Measurements from ENCODE around the gene POT1.

POT1 gene

DNA sequence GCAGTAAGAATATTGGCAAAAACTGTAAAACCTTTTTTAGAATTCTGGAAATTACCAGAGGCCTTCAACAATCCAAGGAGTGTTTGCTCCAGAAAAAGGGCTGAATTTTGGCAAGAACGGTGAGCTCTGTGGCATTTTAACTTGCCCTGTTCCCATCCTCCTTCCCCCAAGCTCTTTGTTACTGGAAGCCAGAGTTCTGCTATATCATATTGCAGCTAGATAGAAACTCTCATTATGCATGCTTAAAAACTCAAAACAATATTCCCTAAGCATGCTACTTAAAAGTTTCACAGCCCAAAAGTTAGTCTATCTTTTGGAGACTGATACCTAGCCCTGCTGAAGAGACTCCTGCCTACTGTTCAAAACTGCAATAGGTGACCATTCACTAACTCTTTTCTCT lies 93.5 kb downstream of the POT1 start:
- TF ChIP-seq, protein P1, sequence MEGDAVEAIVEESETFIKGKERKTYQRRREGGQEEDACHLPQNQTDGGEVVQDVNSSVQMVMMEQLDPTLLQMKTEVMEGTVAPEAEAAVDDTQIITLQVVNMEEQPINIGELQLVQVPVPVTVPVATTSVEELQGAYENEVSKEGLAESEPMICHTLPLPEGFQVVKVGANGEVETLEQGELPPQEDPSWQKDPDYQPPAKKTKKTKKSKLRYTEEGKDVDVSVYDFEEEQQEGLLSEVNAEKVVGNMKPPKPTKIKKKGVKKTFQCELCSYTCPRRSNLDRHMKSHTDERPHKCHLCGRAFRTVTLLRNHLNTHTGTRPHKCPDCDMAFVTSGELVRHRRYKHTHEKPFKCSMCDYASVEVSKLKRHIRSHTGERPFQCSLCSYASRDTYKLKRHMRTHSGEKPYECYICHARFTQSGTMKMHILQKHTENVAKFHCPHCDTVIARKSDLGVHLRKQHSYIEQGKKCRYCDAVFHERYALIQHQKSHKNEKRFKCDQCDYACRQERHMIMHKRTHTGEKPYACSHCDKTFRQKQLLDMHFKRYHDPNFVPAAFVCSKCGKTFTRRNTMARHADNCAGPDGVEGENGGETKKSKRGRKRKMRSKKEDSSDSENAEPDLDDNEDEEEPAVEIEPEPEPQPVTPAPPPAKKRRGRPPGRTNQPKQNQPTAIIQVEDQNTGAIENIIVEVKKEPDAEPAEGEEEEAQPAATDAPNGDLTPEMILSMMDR (conservative IDR thresholded peaks at IDR 0.05; ENCODE audit: control insufficient read depth, insufficient read depth, low read depth, low read length), result no peak
- H3K4me3 ChIP-seq (ENCODE audit: control insufficient read depth, low read depth, low read length), result no peak overlapping the region
- no peak for DNase-seq (ENCODE audit: low read depth)

DNA sequence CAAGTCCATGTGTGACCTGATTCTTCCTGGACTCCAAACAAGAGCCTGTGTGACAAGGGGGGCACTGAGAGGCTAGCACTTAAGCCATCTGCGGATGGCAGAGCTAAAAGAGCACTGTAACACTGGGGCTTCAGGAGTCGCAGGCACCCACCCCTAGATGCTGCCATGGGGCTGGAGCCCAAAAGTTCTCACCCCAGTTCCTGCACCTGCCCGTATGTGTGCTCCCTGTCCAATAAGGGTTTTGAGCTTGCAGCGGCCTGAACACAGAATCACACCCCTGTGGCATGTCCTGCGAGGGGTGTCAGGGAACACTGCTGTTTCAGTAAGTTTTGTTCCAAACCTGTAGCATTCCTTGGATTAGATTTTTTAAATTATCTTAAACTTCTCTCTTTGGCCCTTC lies 110.8 kb downstream of the POT1 start:
- H3K4me3 ChIP-seq (ENCODE audit: control insufficient read depth, low read depth, low read length), result no peak overlapping the region
- no peak for DNase-seq (ENCODE audit: low read depth)
- TF ChIP-seq, protein P1 (conservative IDR thresholded peaks at IDR 0.05; ENCODE audit: control insufficient read depth, insufficient read depth, low read depth, low read length), result no peak

- no peak overlapping the region for H3K4me3 ChIP-seq (ENCODE audit: control insufficient read depth, low read depth, low read length)
- TF ChIP-seq, protein P1 (conservative IDR thresholded peaks at IDR 0.05; ENCODE audit: control insufficient read depth, insufficient read depth, low read depth, low read length), result no peak
- no peak for DNase-seq (ENCODE audit: low read depth)
These were observed 115.4 kb downstream of the POT1 start for GRCh38 chr7:124813994-124814798.

DNA sequence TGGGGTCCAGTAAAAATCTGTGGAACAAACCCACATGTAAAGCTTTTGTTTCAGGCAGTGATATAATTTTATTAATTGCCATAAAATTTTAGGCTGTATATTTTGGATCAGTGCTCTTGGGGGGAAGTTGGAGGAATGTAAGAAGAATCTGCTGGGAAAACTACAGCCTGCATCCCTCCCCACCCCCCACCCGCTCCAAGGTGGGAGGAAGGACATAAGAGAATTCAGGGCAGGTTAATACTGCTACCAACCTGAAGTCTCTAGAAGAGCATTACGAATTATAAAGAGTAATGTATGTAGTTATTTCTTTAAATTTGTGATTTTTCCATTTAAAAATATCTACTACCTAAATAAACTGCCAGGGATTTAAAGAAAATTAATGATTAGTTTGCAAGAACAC lies 116.9 kb downstream of the POT1 start:
- H3K4me3 ChIP-seq (ENCODE audit: control insufficient read depth, low read depth, low read length), result no peak overlapping the region
- DNase-seq (ENCODE audit: low read depth), result no peak
- TF ChIP-seq, protein P1 (conservative IDR thresholded peaks at IDR 0.05; ENCODE audit: control insufficient read depth, insufficient read depth, low read depth, low read length), result no peak

GRCh38 chr7:124811341-124811740 lies 118.3 kb downstream of the POT1 start:
- TF ChIP-seq, protein P1 (conservative IDR thresholded peaks at IDR 0.05; ENCODE audit: control insufficient read depth, insufficient read depth, low read depth, low read length), result no peak
- DNase-seq (ENCODE audit: low read depth), result no peak
- no peak overlapping the region for H3K4me3 ChIP-seq (ENCODE audit: control insufficient read depth, low read depth, low read length)

DNA sequence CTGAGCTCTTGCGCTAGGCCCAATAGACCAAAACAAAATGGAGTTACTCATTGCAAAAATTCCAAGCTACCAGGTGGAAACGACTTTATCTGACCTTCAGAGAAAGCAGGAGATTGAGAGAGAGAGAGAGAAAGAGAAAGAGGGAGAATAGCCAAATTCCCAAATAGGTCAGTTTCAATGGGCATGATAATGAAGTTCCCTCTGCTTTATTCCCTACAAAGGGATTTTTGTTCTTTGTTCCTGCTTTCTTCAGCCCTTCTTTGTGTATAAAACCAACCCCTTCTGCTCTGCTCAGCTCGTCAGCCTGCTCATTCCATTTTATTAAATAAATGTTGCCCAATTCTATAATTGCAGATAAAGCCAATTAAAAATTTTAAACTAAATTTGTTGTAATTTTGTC lies 119.0 kb downstream of the POT1 start:
- TF ChIP-seq, protein P1 (conservative IDR thresholded peaks at IDR 0.05; ENCODE audit: control insufficient read depth, insufficient read depth, low read depth, low read length), result no peak
- DNase-seq (ENCODE audit: low read depth), result no peak

More for the DNA sequence above, 119.0 kb downstream of the POT1 start:
- H3K4me3 ChIP-seq (ENCODE audit: control insufficient read depth, low read depth, low read length), result no peak overlapping the region
